HCT116 (cell line): ENCODE measurements around the gene CDC42EP5.
"Not testable (repeated sequence)": the region's sequence is repeated elsewhere in the genome, so short reads cannot be mapped to it uniquely, and the experiment has no call there.

Experiments
- POLR2A ChIP-seq: IDR thresholded peaks from 2 replicates; pipeline ENCODE4 v1.7.0; 2011; ENCODE audit warnings: borderline replicate concordance; ENCODE audit not compliant: insufficient read depth, insufficient read length; ENCODE audit errors: extremely low read depth
- RAD21 ChIP-seq: IDR thresholded peaks from 2 replicates; pipeline ENCODE4 v1.6.1; 2012; ENCODE audit warnings: low read depth, mild to moderate bottlenecking
- REST ChIP-seq: IDR thresholded peaks from 2 replicates; pipeline ENCODE4 v1.6.1; 2012; ENCODE audit warnings: low read depth
- SIN3A ChIP-seq: IDR thresholded peaks from 2 replicates; pipeline ENCODE4 v1.6.1; 2012; ENCODE audit warnings: low read depth
- YY1 ChIP-seq: IDR thresholded peaks from 2 replicates; pipeline ENCODE4 v1.6.1; 2011; ENCODE audit warnings: low read length, low read depth, moderate library complexity, mild to moderate bottlenecking; ENCODE audit not compliant: insufficient replicate concordance; ENCODE audit errors: extremely low read depth
- TF ChIP-seq, protein P1 (sequence below), 3 experiments: fragments of 200-600 bp in 1 of 3; sonication (generic) in 1 of 3; IDR thresholded peaks in 2 of 3; conservative IDR thresholded peaks in 1 of 3; 2 replicates each; pipeline ENCODE4 v1.5.1; 2012 to 2017; ENCODE audit warnings: low read depth in 2 of 3, low read length in 2 of 3, antibody characterized with exemption in 1 of 3, borderline replicate concordance in 1 of 3, control low read depth in 1 of 3, mild to moderate bottlenecking in 1 of 3, mixed read lengths in 1 of 3, mixed run types in 1 of 3, moderate library complexity in 1 of 3; ENCODE audit not compliant: insufficient read depth in 1 of 3
- TF ChIP-seq, protein P2 (sequence below): IDR thresholded peaks from 2 replicates; pipeline ENCODE4 v1.6.1; 2012
- TF ChIP-seq, protein P3 (sequence below): IDR thresholded peaks from 2 replicates; pipeline ENCODE4 v1.6.1; 2012

DNA sequence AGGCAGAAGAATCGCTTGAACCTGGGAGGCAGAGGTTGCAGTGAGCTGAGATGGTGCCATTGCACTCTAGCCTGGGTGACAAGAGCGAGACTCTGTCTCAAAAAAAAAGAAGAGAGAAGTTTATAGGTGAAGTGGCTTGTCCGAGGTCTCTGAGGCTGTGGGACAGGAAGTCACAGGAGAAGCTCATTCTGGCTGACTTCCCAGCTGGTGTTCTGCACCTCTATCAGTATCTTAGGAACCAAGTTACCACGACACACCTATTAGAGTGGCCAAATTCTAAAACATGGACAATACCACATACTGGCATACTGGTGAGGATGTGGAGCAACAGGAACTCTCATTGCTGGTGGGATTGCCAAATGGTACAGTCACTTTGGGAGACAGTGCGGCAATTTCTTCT, 22.2 kb upstream of the CDC42EP5 start:
- TF ChIP-seq, protein P1, sequence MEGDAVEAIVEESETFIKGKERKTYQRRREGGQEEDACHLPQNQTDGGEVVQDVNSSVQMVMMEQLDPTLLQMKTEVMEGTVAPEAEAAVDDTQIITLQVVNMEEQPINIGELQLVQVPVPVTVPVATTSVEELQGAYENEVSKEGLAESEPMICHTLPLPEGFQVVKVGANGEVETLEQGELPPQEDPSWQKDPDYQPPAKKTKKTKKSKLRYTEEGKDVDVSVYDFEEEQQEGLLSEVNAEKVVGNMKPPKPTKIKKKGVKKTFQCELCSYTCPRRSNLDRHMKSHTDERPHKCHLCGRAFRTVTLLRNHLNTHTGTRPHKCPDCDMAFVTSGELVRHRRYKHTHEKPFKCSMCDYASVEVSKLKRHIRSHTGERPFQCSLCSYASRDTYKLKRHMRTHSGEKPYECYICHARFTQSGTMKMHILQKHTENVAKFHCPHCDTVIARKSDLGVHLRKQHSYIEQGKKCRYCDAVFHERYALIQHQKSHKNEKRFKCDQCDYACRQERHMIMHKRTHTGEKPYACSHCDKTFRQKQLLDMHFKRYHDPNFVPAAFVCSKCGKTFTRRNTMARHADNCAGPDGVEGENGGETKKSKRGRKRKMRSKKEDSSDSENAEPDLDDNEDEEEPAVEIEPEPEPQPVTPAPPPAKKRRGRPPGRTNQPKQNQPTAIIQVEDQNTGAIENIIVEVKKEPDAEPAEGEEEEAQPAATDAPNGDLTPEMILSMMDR (IDR thresholded peaks at IDR 0.05 in 2 of 3, conservative IDR thresholded peaks at IDR 0.05 in 1 of 3; ENCODE audit: borderline replicate concordance in 1 of 3, insufficient read depth in 1 of 3, low read depth in 2 of 3, low read length in 2 of 3) = not testable (repeated sequence)
- TF ChIP-seq YY1, REST, SIN3A, POLR2A, RAD21: not testable (repeated sequence)
- TF ChIP-seq, protein P2, sequence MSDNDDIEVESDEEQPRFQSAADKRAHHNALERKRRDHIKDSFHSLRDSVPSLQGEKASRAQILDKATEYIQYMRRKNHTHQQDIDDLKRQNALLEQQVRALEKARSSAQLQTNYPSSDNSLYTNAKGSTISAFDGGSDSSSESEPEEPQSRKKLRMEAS = not testable (repeated sequence)
- TF ChIP-seq, protein P3, sequence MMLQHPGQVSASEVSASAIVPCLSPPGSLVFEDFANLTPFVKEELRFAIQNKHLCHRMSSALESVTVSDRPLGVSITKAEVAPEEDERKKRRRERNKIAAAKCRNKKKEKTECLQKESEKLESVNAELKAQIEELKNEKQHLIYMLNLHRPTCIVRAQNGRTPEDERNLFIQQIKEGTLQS = not testable (repeated sequence)
